GM18499 (cell line): Measurements from ENCODE around the gene TIMM10B.

ENCODE experiments used
- ATAC-seq: cut with Tn5 transposase; IDR thresholded peaks from one replicate; pipeline ENCODE4 v1.9.1; 2021; ENCODE audit warnings: moderate number of reproducible peaks; ENCODE audit not compliant: insufficient read depth, unreplicated experiment

TIMM10B gene

DNA sequence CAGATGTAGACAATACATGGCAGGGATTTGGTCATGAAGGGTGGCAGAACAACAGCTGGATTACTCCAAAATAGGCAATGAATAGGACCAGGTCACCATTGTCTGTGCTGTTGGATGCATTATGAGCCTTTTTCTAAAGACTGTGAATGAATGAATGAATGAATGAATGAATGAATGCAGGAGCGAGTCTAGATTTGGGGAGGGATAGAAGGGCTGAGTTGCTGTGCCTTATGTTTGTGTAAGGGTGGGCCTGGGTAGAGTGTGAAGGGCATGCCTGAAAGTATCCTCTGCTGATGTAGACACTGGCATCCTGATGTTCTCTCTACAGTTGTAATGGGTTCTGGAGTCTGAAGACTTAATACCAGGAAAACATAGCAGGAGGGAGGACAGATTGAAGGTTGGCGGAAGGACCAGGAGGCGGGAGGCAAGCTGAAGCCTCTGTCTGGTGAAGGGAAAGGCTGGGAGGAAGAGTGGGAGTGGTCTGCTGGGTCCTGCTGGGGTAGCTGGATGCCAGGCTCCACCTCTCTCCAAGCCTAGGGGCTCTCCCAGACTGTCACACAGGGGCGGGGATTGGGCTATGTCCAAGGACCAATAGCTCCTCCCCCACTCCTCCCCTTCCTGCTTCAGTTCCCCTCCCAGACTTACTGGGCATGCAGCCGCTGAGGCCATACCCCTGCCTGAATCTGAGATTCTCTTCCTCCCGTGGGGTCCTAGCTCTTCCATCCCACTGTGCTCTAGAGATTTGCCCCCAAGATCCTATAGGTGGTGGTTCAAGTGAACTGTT is 12.4 kb upstream of the TIMM10B start:
- peak; percentile 76 for ATAC-seq

DNA sequence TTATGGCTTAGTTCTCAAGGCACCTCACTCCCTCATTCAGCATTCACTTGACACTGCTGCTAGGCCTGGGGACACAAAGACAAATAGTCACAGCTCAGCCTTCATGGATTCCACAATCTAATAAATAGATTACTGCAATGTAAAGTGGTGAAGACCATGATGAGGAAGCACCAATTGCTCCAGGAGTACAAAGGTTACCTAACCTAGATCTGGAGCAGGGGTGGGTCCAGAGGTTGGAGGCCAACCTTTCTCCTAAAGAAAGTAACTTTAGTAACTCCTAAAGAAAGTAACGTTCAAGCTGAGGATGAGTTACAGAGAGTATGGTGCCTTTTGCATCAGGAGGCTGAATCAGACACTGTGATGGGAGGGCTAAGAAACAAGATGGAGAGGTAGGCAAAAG is 11.7 kb upstream of the TIMM10B start:
- ATAC-seq: no peak

DNA sequence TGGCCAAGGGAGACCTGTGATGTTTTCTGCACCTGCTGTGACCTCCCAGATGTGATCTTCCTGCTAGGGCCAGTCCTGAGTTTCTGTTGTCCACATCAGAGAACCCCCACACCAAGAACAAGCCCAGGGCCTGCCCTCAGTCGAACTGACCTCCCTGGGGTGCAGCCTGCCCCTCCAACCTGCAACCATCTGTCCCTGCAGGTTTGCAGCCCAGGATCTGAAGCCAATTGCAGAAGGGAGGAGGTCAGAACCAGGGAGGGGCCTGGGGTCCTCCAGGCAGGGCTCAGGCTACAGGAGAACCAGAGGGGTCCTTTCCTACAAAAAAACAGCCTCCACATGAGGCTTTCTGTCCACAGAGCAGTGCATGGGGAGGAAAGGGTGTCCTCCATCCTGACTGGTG is 8.4 kb upstream of the TIMM10B start:
- ATAC-seq: no peak

DNA sequence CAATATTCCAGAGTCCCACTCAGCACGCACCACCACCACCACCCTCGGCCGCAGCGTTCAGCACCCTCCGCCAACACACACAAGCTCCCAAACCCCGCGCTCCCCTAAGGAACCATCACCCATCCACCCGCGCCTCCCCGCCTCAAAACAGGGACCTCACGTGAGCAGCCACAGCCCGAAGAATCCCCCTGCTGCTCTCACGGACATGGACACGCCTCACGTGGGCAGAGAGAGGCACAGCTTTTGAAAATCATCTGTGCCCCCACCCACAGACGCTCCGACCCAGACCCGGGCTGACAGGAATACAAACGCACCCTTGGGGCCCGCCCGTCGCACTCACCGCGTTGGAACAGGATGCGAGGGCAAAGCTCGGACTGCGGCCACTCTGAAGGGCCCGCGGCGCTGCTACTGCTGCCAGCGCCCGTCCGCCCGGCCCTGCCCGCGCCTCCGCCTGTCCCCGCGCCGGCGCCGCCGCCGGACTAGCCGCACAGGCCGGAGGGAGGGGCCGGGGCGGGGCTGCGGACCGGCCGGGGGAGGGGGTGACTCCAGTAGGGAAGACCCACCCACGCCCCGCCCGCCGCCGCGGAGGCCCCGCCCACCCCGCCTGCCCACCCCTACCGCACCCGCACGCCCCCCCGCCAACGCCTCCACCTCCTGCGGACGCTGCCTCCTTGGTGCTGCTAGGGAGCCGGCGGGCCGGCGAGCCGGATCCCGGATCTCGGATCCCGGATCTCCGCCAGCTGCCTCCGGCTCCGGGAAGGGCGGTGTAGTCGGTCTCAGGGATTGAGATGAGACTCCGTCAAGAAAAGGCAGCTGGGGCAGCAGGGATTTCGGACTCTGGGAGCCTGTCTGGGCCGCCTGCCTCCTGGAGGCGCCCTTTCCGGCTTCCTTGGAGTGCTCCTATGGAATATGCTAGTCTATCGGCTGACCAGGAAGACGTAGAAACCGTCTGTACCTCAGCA is 7.6 kb upstream of the TIMM10B start, which contains the start of gene TRIM3:
TRIM3 (minus strand) TSS at position 491 of the 962 bp plus-strand sequence. CDS start 8,246 bp downstream, outside the sequence.
- no peak for ATAC-seq

DNA sequence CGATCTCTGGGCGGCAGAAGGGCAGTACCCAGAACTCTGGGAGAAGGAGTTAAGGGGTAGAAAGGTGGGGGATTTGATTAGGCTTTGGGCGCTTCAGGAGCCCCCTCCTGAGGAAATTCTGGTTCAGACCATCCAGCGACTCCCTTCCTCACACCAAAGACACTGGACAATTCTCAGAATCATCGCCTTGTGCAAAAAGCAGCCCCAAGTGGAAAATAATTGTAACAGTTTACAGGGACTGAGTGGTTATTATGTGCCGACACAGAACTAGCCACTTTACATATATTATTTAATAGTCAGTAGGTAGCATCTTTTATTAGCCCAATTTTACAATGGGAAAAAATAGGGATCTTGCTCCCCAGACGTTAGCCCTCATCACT is 6.9 kb upstream of the TIMM10B start:
- ATAC-seq: no peak

DNA sequence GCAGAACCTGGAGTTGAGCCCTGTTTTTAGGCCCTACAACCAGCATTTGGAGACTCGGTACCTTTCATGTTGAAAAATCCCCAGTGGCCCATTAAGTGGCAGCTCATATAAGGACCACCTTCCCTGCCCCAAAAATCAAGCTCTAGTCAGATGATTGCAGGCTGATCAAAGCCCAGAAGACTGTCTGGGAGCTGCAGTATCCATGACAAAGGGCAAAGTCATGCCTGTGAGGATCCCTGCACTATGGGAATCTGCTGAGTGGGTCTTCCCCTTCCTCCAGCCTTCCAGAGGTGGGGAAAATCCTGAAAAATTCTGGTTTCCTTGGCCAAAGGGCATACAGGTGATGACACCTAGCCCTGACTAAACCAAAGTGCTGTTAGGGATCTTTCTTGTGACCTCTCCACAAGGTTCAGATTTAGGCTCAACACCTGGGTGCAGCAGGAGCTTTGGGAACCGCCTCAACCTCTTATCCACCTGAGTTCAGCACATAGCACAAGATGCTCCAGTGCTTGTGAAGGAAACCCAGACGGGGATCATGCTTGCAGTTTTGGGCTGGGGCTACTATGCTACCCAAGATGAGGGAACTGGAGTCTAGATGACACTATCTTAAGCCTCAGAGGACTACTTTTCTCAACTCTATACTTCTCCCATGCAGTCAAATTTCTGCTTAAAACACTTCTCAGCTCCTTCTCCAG is 6.3 kb upstream of the TIMM10B start:
- ATAC-seq: no peak

DNA sequence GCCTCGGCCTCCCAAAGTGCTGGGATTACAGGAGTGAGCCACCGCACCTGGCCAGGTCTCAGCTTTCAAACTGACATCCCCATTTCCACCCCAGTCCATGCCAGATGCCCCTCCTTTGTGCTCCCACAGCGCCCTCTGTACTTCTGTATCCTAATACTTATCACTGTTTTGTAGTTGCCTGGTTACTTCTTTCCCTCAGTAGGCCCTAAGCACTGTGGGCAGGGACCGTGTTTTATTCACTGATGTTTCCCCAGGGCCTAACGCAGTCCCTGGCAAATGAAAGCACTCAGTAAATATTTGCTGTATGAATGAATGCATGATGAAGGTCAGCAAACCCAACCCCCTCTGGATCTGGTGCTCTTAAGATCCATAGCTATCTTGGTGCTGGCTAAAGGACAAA is 5.4 kb upstream of the TIMM10B start:
- ATAC-seq: no peak

DNA sequence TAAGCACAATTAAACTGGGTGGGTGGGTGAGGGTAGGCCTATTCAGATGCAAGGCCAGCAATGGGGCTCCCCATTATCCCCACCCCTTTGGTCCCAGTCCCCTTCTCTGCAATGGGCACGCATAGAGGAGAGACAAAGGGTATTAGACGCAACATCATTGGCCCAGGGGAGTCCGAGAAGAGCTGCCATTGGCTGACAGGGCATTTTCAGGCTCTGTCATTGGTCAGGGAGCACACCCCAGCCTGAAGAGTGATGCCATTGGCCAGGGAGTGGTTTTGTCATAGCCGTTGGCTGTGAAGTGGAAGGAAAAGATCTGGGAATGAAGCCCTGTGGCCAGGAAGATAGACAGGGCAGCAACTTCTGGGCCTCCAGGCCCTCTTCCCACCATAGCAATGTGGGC is 4.7 kb upstream of the TIMM10B start:
- no peak for ATAC-seq

DNA sequence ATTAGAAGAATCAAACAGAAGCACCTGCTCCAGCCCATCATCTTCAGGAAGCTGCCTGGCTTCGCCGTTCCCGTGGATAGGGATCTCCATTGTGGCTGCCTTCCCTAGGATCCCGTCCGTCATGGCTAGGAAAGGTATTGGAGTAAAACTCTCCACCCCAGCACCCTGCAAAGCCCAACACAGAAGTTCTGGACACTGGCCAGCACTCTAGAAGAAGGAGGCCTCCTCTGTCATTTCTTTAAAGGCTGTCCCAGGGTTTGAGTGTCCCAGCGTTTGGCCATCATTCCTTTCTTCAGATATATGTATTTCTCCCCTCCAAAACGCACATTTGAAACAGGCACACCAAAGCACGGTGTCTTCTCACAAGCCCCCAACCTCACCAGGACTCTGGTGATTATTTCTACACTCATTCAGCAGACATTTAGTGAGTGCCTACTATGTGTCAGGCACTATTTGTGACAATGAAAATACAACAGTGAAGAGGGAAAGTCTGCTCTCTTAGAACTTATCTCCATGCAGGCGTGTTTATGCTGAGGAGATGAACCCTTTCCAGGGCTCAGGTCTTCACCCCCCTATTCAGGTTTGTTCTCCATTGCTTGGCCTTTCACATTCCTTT is 894 bp upstream of the TIMM10B start:
- no peak for ATAC-seq

DNA sequence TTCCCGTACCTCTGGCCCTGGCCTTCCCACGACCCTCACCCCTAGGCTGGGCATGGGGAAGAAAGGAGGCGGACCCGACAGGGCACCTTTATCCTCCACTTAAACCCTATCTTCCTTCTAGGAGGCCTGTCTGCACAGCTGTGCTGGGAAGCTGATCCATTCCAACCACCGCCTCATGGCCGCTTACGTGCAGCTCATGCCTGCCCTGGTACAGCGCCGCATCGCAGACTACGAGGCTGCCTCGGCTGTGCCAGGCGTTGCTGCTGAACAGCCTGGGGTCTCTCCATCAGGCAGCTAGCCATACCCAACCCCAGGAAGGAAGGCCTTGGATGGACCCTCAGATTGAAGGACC is 599 bp downstream of the TIMM10B start:
- no peak for ATAC-seq

DNA sequence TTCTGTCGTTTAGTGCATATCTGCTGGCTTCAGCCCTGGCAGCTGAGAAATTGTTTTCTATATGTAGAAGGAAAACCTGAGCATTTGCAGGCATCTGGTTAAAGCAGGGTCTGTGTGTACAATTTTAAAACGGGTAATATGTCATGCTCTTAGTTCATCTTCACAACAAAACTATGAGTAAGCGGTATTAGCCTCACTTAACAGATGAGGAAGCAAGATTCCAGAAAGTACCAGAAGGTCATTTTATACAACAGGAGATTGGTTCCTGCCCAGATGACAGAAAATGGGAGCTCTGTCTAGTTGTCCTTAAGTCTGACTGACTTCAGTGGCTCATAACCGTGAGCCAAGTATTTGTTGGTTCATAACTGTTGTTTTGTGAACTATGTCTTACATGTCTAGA is 1.1 kb downstream of the TIMM10B start:
- ATAC-seq: no peak

DNA sequence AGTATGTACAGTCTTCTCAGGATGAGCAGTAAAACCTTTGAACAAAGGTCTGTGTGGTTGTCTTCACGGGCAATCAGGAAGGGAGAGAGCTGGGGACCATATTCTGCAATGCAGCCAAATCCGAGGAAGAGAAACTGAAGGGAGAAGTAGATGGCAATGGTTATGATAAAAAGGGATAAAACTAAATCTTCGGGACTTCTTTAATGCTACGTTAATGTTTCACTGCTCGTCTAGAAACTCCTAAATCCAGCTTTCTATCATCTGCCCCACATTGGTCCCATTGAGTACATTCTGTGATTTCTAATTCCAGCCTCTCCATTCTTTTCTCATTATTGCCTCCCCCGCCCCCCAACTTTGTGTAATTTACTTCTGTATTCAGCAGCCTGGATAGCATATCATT is 1.7 kb downstream of the TIMM10B start:
- no peak for ATAC-seq

DNA sequence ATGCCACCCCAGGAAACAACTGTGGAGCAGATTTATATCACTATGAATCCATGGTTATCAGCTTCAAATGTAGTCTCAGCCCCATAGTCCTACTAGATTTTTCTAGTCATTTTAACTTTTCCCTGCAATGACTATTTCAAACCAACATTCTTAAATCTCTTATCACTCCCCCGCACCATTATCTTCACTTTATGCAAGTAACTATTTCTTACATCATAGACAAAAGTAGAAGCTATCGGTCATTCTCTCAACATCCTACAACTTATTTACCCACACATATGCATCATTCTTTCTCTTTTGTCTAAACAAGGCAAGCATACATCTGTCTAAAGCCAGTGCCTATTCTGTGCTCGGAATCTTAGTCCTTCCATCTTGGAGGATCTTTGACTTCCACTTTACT is 4.4 kb downstream of the TIMM10B start:
- no peak for ATAC-seq

DNA sequence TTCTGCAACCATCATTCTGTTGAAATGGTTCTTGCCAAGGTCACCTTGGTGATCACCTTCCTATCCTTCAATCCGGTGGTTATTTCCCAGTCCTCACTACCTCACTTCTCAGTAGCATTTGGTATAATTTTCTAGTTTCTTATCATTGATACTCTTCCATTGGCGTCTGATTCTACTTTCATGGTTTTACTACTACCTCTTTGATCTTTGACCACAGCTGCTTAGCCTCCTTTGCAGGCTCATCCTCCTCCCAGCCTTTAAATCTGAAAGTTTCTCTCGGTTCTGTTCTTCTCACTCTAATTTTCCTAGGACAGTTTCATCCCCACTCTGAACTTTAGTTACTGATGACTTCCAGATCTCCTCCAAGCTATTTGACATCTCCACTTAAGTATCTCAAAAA is 5.0 kb downstream of the TIMM10B start:
- ATAC-seq: no peak

DNA sequence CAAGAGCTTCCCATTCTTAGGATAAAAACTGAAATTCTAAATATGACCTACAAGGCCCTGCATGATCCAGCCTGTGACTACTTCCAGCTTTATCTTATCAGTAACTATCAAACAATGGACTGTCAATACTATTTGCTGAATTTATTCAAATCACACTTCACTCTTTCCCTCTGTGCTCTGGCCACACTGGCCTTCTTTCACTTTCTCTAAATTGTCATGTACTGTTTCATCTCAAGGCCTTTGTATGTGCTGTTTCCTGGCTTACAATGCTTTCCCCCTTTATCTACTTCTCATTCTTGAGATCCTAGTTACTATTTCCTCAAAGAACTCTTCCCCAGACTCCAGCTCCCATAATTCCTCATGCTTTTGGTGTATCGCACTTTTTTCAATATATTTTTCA is 5.6 kb downstream of the TIMM10B start:
- ATAC-seq: no peak

DNA sequence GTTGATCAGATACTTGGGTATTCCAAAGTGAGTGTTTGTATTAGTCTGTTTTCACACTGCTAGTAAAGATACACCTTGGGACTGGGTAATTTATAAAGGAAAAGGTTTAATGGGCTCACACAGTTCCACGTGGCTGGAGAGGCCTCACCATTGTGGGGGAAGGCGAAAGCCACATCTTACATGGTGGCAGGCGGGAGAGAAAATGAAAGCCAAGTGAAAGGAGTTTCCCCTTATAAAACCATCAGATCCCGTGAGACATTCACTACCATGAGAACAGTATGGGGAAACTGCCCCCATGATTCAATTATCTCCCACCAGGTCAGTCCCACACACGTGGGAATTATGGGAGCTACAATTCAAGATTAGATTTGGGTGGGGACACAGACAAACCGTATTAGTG is 7.0 kb downstream of the TIMM10B start:
- ATAC-seq: no peak

DNA sequence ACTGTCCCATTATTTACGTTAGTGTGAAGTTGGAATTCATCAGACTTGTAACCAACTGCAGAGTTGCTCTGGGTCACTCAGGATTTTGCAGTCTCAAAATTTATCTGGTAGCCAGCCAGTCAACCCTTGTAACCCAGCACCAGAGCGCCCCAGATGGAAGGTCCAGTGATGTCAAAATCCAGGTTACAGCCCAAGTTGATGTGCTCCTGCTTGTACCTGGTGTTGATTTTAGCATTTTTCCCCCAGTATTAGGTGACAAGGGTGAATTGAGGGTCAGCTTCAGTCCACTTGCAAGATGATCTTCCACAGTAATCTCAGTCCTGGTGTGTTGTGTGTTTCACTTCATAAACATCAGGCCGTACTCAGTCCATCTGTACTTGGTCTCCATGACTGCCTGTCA is 7.5 kb downstream of the TIMM10B start:
- no peak for ATAC-seq

DNA sequence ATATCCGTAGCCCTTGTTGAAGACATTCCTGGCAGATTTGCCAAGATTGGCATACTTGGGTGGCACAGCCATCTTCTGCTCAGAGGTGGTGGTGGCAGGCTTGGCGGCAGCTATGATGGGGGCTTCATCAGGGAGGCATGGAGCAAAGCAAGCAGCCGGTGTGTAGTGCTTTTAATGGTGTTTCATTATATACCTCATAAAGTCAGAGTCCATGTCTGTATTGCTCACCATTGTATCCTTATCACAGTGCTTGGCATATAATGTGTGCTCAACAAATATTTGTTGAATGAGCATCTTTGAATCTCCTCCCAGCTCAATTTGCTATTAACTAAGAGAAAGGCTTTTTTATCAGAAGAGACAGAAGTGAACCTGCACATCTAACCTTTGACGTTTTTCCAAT is 8.0 kb downstream of the TIMM10B start:
- no peak for ATAC-seq

DNA sequence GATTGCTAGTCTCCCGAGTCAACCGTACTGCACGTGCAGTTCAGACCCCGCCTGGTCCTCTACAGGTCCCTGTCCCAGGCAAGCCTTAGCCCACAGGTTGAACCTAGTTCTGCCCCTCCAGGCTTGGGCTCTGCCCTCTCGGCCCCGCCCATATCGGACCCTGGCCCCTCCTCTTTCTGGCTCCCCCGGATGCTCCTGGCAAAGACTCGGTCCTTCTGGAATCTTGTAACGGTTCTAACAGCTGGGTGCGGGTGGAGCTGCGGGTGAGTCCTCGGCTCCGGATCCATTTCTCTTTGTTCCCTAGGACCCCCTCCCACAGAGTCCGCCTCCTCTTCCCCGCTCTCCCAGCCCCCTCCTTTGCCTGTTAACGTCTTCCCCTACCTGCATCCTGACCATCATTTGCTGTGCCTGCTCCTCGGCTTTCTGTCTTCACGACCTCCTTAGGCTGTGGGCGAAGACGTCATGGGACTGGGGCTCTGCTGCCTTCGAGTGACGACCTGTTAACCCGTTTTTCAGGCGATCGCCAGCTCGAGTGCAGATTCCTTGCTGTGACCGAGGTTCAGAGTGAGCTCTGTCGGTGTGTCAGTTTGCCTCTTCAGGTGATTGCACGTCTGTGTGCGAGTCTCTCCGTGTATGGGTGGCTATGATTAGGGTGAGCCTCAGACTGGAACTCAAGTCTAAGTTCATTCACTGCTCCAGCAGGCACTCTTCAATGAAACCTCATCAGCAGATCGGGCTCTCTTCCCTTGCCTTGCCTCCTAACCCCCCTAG is 16.0 kb downstream of the TIMM10B start, which contains the start of gene DNHD1:
DNHD1 (plus strand) TSS at position 212 of the 771 bp plus-strand sequence. CDS start 936 bp downstream, outside the sequence.
- no peak for ATAC-seq

DNA sequence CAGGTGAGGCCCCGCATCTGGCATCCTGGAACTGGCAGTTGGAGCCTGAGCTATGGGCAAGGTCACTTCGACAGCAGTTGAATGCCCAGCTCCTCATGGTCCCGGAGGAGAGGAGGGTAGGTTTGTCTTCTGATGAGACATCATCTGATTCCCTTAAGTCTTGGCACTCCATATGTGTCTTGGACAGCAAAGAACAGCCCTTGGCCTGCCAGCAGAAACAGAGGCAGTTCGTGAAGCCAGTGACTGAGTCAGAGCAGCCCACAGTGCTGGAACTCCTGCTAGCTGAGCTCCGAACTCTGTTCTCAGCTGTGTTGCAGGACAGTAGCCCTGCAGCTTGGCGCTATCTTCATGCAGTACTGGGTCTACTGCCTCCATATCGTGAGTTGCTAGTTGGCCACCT is 16.8 kb downstream of the TIMM10B start:
- ATAC-seq: no peak
